Stimulated activated CD4-positive, alpha-beta T cell treated with anti-CD3 and anti-CD28 coated beads, TNF-alpha, amount 100 ng/mL, for 1 hour (primary cell): ENCODE data around the gene LCTL.

ENCODE experiments used
- DNase-seq, 3 donors: peaks; one replicate each; pipeline ENCODE4 v3.0.0-alpha.2; 2020; ENCODE audit warnings: low read depth in 3 of 3, low spot score in 1 of 3

Gene LCTL

GRCh38 chr15:66566963-66567531 lies 1.2 kb upstream of the LCTL start:
- DNase-seq: peak in 2 of 3 donors; percentile 4 to 11

- no peak for DNase-seq
Observed at GRCh38 chr15:66565141-66565641, 607 bp downstream of the LCTL start.

- DNase-seq: no peak
Observed at GRCh38 chr15:66564136-66565041, 1.4 kb downstream of the LCTL start.

GRCh38 chr15:66563566-66564110 lies 2.2 kb downstream of the LCTL start:
- DNase-seq: no peak

DNA sequence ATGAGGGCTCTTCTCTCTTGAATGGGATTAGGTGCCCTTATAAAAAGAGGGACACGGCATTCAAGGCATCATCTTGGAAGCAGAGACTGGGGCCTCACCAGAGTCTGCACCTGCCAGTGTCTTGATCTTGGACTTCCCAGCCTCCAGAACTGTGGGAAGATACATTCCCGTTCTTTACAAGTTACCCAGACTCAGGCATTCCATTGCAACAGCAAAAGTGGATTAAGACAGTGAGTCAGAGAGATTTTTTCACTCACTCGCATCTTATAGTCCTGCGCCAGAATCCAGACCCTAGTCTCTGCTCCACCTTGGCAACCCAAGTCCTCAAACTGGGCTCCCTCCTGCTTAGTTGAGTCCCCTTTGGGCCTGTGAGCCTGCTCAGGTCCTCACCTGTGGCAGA lies 2.7 kb downstream of the LCTL start:
- DNase-seq: no peak

GRCh38 chr15:66560856-66561525 lies 4.8 kb downstream of the LCTL start:
- DNase-seq: no peak

GRCh38 chr15:66558271-66558670 lies 7.5 kb downstream of the LCTL start:
- DNase-seq: no peak

DNA sequence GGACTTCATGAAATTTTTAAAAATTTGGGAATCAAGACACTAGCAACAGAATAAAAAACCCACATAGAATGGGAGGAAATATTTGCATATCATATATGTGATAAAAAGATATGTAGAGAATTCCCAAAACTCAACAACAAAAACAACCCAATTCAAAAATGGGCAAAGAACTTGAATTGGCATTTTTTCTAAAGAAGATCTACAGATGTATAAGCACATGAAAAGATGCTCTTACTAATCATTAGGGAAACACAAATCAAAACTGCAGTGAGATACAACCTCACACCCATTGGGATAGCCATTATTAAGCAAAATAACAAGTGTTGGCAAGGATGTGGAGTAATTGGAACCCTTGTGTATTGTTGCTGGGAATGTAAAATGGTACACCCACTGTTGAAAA lies 10.1 kb downstream of the LCTL start:
- no peak for DNase-seq

GRCh38 chr15:66545255-66545654 lies 20.5 kb downstream of the LCTL start:
- DNase-seq: no peak

DNA sequence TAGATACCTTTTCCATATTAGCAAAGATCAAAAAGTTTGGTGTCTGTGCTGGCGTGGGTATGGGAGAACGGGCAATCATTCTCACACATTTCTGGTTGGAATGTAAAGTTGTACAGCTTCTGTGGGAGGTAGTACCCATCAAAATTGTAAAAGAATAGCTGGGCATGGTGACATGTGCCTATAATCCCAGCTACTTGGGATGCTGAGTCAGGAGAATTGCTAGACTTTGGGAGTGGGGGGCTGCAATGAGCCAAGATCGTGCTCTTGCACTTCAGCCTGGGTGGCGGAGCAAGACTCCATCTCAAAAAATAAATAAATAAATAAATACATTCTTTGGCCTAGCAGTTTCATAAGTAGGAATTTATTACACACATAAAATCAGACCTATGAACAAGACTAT lies 22.9 kb downstream of the LCTL start:
- no peak for DNase-seq

GRCh38 chr15:66535056-66535455 lies 30.7 kb downstream of the LCTL start:
- DNase-seq: no peak

DNA sequence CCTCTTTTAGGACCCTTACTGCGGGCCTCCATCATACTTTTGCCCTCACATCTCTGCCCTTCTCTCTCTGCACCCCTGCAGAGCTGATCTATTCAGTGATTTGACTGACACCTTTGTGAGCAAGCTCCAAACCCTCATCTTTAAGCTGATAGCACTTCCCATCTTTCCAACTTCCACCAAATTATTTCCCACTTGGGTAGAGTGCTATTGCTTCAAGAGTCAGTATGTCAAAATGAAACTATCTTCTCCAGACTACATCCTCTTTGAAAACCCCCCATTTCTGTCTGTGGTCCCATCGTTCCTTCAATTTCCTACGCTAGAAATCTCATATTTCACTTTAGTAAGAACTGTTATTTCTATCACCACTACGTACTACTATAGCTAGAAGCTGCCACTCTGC lies 41.0 kb downstream of the LCTL start:
- no peak for DNase-seq

GRCh38 chr15:66523926-66524325 lies 41.9 kb downstream of the LCTL start:
- DNase-seq: no peak

- no peak for DNase-seq
Observed at GRCh38 chr15:66515901-66516322, 49.9 kb downstream of the LCTL start.

DNA sequence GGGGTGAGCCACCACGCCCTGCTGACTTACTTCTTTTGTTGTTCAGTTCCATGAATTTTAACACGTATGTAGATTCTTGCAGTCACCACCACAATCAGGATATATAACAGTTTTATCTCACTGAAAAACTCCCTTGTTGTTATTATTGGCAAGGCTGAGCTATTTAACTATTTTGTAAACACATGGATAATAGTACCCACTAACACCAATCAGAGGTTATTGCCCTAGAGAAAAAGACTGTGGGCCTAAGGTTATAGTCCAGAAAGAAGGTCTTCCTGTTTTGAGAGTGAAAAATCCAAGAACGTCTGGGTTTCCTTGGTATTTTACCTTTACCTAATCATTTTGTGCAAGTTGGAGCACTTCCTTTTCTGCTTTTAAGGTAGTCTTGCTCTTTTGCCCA lies 51.2 kb downstream of the LCTL start:
- DNase-seq: no peak

GRCh38 chr15:66508293-66508883 lies 57.4 kb downstream of the LCTL start:
- DNase-seq: no peak

- no peak for DNase-seq
Observed at GRCh38 chr15:66505818-66506217, 60.0 kb downstream of the LCTL start.

DNA sequence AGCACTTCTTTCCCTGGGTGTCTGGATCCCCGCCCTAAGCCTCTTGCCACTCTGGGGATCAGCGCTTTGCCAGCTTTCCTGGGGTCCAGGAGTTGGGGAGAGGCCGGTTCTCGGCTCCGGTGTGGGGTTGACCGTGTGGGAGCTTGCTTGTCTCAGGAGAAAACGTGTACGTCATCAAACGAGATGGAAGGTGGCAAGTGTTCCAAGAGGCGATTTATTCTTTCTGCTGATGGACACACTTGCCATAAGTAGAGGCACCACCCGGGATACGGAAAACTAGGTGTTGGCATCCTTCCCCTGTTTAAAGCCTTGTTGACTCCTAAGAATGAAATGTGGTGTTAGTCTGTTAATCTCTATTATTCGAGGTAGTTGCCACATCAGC lies 60.4 kb downstream of the LCTL start:
- DNase-seq: no peak

- DNase-seq: peak; percentile 35 to 67 (median 52)
Observed at GRCh38 chr15:66504563-66505429, 61.0 kb downstream of the LCTL start, which contains the start of the genes RPL4 and ZWILCH. Gene RPL4 (minus strand): TSS chr15:66504855. CDS start chr15:66504790, 65 bp downstream. Gene ZWILCH (plus strand): TSS chr15:66505326. CDS start chr15:66505339, 13 bp downstream.
